ENCODE measurements around the gene SAC3D1. TPM values are rescaled to one million over a fixed set of nuclear protein-coding genes. Genes with fewer than 3 reads are reported as not detected.

The SAC3D1 gene
- total RNA-seq, 1 donor from 2014 or later = 19.3 TPM

- no peak overlapping the region for H3K27ac Mint-ChIP-seq
- no peak for TF ChIP-seq CTCF (IDR thresholded peaks at IDR 0.05; ENCODE audit: unreplicated experiment)
- H3K27me3 Mint-ChIP-seq = no peaks in the 10 kb centered on the region
- H3K36me3 Mint-ChIP-seq (ENCODE audit: insufficient read depth) = peaks cover 8% of the 10 kb centered on the region
- no peak for DNase-seq (ENCODE audit: low spot score, unreplicated experiment)
- no peaks in the 10 kb centered on the region for H3K4me1 Mint-ChIP-seq (ENCODE audit: low read depth)
- no peaks in the 10 kb centered on the region for H3K9me3 Mint-ChIP-seq (ENCODE audit: low read depth)
- H3K4me3 Mint-ChIP-seq (ENCODE audit: low read depth) = no peak overlapping the region
Measured at GRCh38 chr11:65047581-65048422, 6.8 kb downstream of the SAC3D1 start.

- Mint-ChIP-seq H3K36me3 (ENCODE audit: insufficient read depth) (no peaks in the 10 kb centered on the region), H3K27me3 (peaks cover 6% of the 10 kb centered on the region), H3K27ac (no peak overlapping the region), H3K4me3 (ENCODE audit: low read depth) (no peak overlapping the region), H3K9me3 (ENCODE audit: low read depth) (no peaks in the 10 kb centered on the region), H3K4me1 (ENCODE audit: low read depth) (no peaks in the 10 kb centered on the region)
- no peak for TF ChIP-seq CTCF (IDR thresholded peaks at IDR 0.05; ENCODE audit: unreplicated experiment)
- DNase-seq (ENCODE audit: low spot score, unreplicated experiment) = no peak
Measured at GRCh38 chr11:65051398-65051858, 10.4 kb downstream of the SAC3D1 start.

GRCh38 chr11:65053827-65054508 lies 13.0 kb downstream of the SAC3D1 start:
- Mint-ChIP-seq H3K27me3 (peaks cover 6% of the 10 kb centered on the region), H3K9me3 (ENCODE audit: low read depth) (no peaks in the 10 kb centered on the region), H3K4me3 (ENCODE audit: low read depth) (no peak overlapping the region), H3K4me1 (ENCODE audit: low read depth) (no peaks in the 10 kb centered on the region), H3K36me3 (ENCODE audit: insufficient read depth) (no peaks in the 10 kb centered on the region), H3K27ac (no peak overlapping the region)
- no peak for TF ChIP-seq CTCF (IDR thresholded peaks at IDR 0.05; ENCODE audit: unreplicated experiment)
- no peak for DNase-seq (ENCODE audit: low spot score, unreplicated experiment)

GRCh38 chr11:65055538-65055937 lies 14.5 kb downstream of the SAC3D1 start:
- no peak overlapping the region for H3K4me3 Mint-ChIP-seq (ENCODE audit: low read depth)
- no peaks in the 10 kb centered on the region for H3K9me3 Mint-ChIP-seq (ENCODE audit: low read depth)
- peaks cover 6% of the 10 kb centered on the region for H3K27me3 Mint-ChIP-seq
- H3K36me3 Mint-ChIP-seq (ENCODE audit: insufficient read depth) = no peaks in the 10 kb centered on the region
- no peak for TF ChIP-seq CTCF (IDR thresholded peaks at IDR 0.05; ENCODE audit: unreplicated experiment)
- no peaks in the 10 kb centered on the region for H3K4me1 Mint-ChIP-seq (ENCODE audit: low read depth)
- no peak for DNase-seq (ENCODE audit: low spot score, unreplicated experiment)
- no peak overlapping the region for H3K27ac Mint-ChIP-seq

- Mint-ChIP-seq H3K36me3 (ENCODE audit: insufficient read depth) (no peaks in the 10 kb centered on the region), H3K27ac (no peak overlapping the region), H3K4me1 (ENCODE audit: low read depth) (no peaks in the 10 kb centered on the region), H3K27me3 (peaks cover 6% of the 10 kb centered on the region), H3K4me3 (ENCODE audit: low read depth) (no peak overlapping the region), H3K9me3 (ENCODE audit: low read depth) (no peaks in the 10 kb centered on the region)
- DNase-seq (ENCODE audit: low spot score, unreplicated experiment) = no peak
- no peak for TF ChIP-seq CTCF (IDR thresholded peaks at IDR 0.05; ENCODE audit: unreplicated experiment)
Measured at GRCh38 chr11:65056999-65057398, 16.0 kb downstream of the SAC3D1 start.

Measured in progenitor cell of endocrine pancreas (in vitro differentiated cells).